ENCODE measurements around the gene SRC.

Gene SRC

GRCh38 chr20:37343994-37344355 is 2.0 kb upstream of the SRC start:
- no peak for TF ChIP-seq CTCF (IDR thresholded peaks at IDR 0.05)
- no peak overlapping the region for H3K4me3 ChIP-seq (ENCODE audit: low read depth in 1 of 2, low read length in 1 of 2)
- no peaks in the 10 kb centered on the region for H3K36me3 ChIP-seq
- peaks cover 3 to 12% of the 10 kb centered on the region in 2 experiments for H3K4me1 ChIP-seq (ENCODE audit: control insufficient read depth in 1 of 2, insufficient read depth in 1 of 2, low read depth in 1 of 2, low read length in 1 of 2)
- no peaks in the 10 kb centered on the region for H3K9me3 ChIP-seq
- peaks cover 63% of the 10 kb centered on the region for H3K27me3 ChIP-seq
- no peak overlapping the region for H3K27ac ChIP-seq

- no peak for TF ChIP-seq CTCF (IDR thresholded peaks at IDR 0.05)
- Histone ChIP-seq H3K27me3 (peaks cover 66% of the 10 kb centered on the region), H3K9me3 (no peaks in the 10 kb centered on the region), H3K36me3 (no peaks in the 10 kb centered on the region), H3K27ac (no peak overlapping the region), H3K4me3 (ENCODE audit: low read depth in 1 of 2, low read length in 1 of 2) (no peak overlapping the region), H3K4me1 (ENCODE audit: control insufficient read depth in 1 of 2, insufficient read depth in 1 of 2, low read depth in 1 of 2, low read length in 1 of 2) (peaks cover 3 to 12% of the 10 kb centered on the region in 2 experiments)
Measured at GRCh38 chr20:37344506-37345338, 1.2 kb upstream of the SRC start.

- Histone ChIP-seq H3K27ac (no peak overlapping the region), H3K4me3 (ENCODE audit: low read depth in 1 of 2, low read length in 1 of 2) (peak overlapping the region; percentile 35 to 62), H3K36me3 (no peaks in the 10 kb centered on the region), H3K27me3 (peaks cover 79% of the 10 kb centered on the region), H3K4me1 (ENCODE audit: control insufficient read depth in 1 of 2, insufficient read depth in 1 of 2, low read depth in 1 of 2, low read length in 1 of 2) (peaks cover 3 to 12% of the 10 kb centered on the region in 2 experiments), H3K9me3 (no peaks in the 10 kb centered on the region)
- no peak for TF ChIP-seq CTCF (IDR thresholded peaks at IDR 0.05)
Measured at GRCh38 chr20:37346236-37346534, 245 bp downstream of the SRC start.

GRCh38 chr20:37346535-37347346 is 801 bp downstream of the SRC start:
- peaks cover 3 to 12% of the 10 kb centered on the region in 2 experiments for H3K4me1 ChIP-seq (ENCODE audit: control insufficient read depth in 1 of 2, insufficient read depth in 1 of 2, low read depth in 1 of 2, low read length in 1 of 2)
- H3K9me3 ChIP-seq, result no peaks in the 10 kb centered on the region
- H3K27me3 ChIP-seq, result peaks cover 80% of the 10 kb centered on the region
- H3K4me3 ChIP-seq (ENCODE audit: low read depth in 1 of 2, low read length in 1 of 2), result peak overlapping the region in 1 of 2 experiments; percentile 62
- H3K36me3 ChIP-seq, result no peaks in the 10 kb centered on the region
- H3K27ac ChIP-seq, result no peak overlapping the region
- no peak for TF ChIP-seq CTCF (IDR thresholded peaks at IDR 0.05)

GRCh38 chr20:37347347-37347823 is 1.4 kb downstream of the SRC start:
- Histone ChIP-seq H3K4me3 (ENCODE audit: low read depth in 1 of 2, low read length in 1 of 2) (no peak overlapping the region), H3K27ac (no peak overlapping the region), H3K4me1 (ENCODE audit: control insufficient read depth in 1 of 2, insufficient read depth in 1 of 2, low read depth in 1 of 2, low read length in 1 of 2) (peaks cover 3 to 12% of the 10 kb centered on the region in 2 experiments), H3K36me3 (no peaks in the 10 kb centered on the region), H3K27me3 (peaks cover 80% of the 10 kb centered on the region), H3K9me3 (no peaks in the 10 kb centered on the region)
- no peak for TF ChIP-seq CTCF (IDR thresholded peaks at IDR 0.05)
